H1 (cell line): ENCODE data around the gene MRPS15. TPM values are rescaled to one million over a fixed set of nuclear protein-coding genes. Genes with fewer than 3 reads are reported as not detected.

ENCODE experiments used
- HDAC6 ChIP-seq: IDR thresholded peaks from one replicate; pipeline ENCODE4 v1.7.1; 2012; ENCODE audit warnings: low read depth, mild to moderate bottlenecking, inconsistent platforms, low read length, moderate library complexity
- SUZ12 ChIP-seq: fragments of 200-600 bp; sonication (generic); IDR thresholded peaks from 2 replicates; pipeline ENCODE4 v1.6.1; 2012; ENCODE audit warnings: mild to moderate bottlenecking, inconsistent platforms, low read length, moderate library complexity, mixed read lengths
- polyA plus RNA-seq, 7 experiments: library from polyadenylated mRNA; depleted of rRNA in 3 of 7; stranded (reverse) in 5 of 7; unstranded in 2 of 7; fragments of >200 nt in 5 of 7; fragments of 200-250 nt in 2 of 7; gene quantifications; 1 replicate in 5 of 7; 2 replicates in 1 of 7; 4 replicates in 1 of 7; pipeline versions ENCODE4 v1.2.1 to v1.2.3, GENCODE V29; 2011 to 2013; ENCODE audit warnings: missing spikeins in 2 of 7, mixed read lengths in 2 of 7
- total RNA-seq: library from RNA; stranded (reverse); fragmentation: NEBNext Ultra II Directional; extraction: Animal tissue kit (Norgen Biotek cat#: 25700); gene quantifications from 2 replicates; pipeline ENCODE4 v1.2.1, GENCODE V29; 2021

The MRPS15 gene
- total and polyA plus RNA-seq, 2 of the 8 experiments (the other 6 are each of a cell fraction or from before 2014, with no cell fraction given): 53.6 to 129 TPM

DNA sequence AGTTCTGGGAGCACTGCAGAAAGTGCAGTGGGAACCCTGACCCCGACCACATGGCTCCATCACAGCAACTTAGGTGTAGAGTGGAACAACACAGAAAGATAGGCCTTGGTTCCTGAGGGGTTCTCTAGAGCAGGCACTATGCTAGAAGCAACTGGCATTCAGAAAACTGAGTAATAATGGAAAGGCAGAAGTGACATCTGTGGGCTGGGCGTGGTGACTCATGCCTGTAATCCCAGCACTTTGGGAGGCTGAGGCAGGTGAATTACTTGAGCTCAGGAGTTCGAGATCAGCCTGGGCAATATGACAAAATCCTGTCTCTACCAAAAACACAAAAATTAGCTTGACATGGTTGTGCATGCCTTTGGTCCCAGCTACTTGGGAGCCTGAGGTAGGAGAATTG lies 5.3 kb downstream of the MRPS15 start (continued):
- TF ChIP-seq SUZ12: no peak
- no peak for TF ChIP-seq HDAC6
